ENCODE measurements around the gene KERA.

- TF ChIP-seq, protein P1, sequence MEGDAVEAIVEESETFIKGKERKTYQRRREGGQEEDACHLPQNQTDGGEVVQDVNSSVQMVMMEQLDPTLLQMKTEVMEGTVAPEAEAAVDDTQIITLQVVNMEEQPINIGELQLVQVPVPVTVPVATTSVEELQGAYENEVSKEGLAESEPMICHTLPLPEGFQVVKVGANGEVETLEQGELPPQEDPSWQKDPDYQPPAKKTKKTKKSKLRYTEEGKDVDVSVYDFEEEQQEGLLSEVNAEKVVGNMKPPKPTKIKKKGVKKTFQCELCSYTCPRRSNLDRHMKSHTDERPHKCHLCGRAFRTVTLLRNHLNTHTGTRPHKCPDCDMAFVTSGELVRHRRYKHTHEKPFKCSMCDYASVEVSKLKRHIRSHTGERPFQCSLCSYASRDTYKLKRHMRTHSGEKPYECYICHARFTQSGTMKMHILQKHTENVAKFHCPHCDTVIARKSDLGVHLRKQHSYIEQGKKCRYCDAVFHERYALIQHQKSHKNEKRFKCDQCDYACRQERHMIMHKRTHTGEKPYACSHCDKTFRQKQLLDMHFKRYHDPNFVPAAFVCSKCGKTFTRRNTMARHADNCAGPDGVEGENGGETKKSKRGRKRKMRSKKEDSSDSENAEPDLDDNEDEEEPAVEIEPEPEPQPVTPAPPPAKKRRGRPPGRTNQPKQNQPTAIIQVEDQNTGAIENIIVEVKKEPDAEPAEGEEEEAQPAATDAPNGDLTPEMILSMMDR (conservative IDR thresholded peaks at IDR 0.05; ENCODE audit: low read length) = no peak
- TF ChIP-seq EZH2phosphoT487 (IDR thresholded peaks at IDR 0.05; ENCODE audit: borderline replicate concordance) = no peak
These were observed 40.8 kb downstream of the KERA start for GRCh38 chr12:91017043-91017442.
